Measurements from ENCODE around the gene RNASEH1. TPM values are rescaled to one million over a fixed set of nuclear protein-coding genes. Genes with fewer than 3 reads are reported as not detected.

The RNASEH1 gene, protein sequence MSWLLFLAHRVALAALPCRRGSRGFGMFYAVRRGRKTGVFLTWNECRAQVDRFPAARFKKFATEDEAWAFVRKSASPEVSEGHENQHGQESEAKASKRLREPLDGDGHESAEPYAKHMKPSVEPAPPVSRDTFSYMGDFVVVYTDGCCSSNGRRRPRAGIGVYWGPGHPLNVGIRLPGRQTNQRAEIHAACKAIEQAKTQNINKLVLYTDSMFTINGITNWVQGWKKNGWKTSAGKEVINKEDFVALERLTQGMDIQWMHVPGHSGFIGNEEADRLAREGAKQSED
- total RNA-seq (2014; rRNA removed; shearing (Covaris generic)), result 17.6 and 27.7 TPM in 2 replicates

DNA sequence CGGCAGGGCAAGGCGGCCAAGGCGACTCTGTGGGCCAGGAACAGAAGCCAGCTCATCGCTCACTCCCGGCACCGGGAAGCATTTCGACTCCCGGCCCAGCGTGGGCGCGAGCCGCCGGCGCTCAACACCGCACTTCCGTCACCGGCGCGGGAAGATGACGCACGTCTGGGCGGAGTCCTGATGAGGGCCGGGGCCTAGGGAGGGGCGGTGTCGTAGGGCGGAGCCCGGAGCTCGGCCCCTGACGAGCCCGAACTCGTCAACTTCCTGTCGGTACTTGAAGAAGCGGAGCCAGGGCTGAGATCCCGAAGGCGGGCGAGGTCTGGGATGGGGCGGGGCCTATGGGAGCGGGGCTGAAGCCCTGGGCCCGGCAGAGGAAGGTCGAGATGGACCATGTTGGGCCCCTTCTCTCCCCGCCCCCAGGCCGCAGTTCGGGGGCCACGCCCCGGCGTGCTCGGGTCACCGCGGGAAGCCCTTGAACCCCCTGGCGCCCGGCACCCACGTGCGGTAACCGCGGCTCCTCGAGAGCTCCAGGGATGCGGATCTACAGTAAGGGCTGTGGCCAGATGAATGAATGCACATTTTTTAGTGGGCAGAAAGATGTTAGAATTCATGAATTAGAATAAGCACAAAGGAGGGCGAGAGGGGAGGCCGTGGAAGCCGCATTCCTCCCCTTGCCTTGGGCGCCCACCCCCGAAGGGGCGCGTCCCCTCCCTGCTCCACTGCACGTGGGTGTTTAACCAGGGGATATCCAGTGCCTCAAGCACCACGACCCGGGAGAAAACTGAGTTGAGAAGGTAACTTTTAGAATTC, at the start of gene RNASEH1:
Gene RNASEH1, minus strand, starts transcription at position 129 of the 810 bp plus-strand sequence. Its CDS starts 73 bp downstream, at position 56.
- peak; percentile 96 for DNase-seq (ENCODE audit: low read depth)

DNA sequence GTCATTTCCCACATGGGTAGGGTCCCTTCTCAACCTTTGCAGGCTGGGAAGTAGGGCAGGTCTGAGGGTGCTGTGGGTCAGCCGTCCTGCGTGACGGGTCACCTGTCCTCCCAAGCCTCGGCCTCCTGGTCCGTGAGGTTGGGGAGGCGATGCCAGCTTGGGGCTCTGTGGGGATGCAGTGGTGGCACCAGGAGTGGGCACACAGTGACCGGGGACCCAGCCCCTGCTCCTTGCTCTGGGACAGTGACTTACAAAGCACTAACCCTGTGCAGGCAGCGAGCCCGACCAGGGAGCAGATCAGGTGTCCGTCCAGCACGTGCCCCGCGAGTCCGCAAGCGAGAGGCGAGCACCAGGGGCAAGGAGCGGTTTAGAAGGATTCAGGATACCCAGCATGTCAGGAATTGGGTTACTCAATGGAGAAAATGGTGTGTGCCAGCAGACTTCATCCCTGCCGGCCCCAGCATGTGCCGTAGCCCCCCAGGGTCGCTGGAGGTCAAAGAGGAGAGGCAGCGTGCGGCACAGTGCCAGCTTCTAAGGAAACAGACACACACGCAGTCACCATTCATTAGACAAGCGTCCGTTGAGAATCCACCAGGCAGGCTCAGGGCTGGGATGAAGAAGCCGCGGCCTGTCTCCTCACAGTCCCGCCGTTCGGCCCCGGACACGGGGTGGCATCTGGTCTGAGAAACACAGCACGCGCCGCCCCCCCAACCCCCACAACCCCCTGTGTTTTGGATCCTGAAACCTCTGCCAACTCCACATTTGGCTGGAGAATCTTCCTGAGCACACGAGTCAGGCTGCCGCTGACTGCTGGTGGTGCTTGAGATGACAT, 48.5 kb upstream of the RNASEH1 start:
- no peak for DNase-seq (ENCODE audit: low read depth)

DNA sequence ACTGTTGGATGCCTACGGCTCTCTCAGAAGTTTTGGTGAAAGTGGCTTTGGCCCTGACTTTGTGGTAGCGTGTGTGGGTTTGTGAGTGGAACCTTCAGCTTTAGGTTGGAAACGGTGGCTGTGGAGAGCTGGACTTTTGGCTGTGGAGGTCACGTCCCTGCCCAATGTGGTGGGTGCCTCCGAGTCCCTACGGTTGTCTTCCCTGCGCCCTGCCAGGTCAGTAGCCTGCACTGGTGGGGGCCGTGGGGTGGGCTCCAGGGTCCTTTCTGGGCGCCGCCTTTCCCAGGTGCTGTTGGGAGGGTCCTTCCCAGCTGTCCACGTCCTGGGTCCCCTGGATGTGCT, 47.9 kb upstream of the RNASEH1 start:
- no peak for DNase-seq (ENCODE audit: low read depth)

DNA sequence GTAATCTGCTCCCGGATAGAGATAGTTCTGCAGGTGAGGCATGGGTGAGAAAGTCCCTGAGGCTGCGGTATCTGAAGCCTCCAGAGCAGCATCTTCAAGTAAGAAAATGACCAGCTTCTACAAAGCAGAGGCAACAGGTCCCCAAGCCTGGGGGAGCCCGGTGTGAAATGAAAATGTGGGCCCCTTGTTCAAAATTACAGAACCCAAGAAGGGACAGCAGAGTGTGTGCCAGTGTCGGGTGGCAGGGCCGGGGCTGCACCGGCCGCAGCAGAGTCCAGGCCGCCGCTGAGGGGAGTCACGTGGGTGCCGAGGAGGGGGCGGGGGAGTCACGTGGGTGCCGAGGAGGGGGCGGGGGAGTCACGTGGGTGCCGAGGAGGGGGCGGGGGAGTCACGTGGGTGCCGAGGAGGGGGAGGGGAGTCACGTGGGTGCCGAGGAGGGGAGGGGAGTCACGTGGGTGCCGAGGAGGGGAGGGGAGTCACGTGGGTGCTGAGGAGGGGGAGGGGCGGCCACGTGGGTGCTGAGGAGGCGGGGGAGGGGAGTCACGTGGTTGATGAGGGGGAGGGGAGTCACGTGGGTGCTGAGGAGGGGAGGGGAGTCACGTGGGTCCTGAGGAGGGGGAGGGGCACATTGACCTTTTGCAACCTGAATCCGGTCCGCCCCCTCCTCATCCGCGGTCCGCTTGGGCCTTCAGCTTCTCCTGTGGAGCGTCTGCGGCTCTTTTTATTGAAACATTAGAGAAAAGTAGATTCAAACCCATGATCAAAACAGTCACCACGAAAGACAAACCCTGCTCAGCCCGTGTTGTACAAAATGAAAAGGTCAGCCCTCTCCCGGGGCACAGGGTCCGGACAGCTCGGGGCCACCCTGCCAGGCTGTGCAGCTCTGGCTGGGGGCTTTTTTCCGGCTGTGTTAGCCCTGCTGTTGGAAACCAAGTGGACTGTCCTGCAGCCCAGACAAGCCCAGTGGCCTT, 47.1 kb upstream of the RNASEH1 start:
- DNase-seq (ENCODE audit: low read depth), result peak; percentile 55

DNA sequence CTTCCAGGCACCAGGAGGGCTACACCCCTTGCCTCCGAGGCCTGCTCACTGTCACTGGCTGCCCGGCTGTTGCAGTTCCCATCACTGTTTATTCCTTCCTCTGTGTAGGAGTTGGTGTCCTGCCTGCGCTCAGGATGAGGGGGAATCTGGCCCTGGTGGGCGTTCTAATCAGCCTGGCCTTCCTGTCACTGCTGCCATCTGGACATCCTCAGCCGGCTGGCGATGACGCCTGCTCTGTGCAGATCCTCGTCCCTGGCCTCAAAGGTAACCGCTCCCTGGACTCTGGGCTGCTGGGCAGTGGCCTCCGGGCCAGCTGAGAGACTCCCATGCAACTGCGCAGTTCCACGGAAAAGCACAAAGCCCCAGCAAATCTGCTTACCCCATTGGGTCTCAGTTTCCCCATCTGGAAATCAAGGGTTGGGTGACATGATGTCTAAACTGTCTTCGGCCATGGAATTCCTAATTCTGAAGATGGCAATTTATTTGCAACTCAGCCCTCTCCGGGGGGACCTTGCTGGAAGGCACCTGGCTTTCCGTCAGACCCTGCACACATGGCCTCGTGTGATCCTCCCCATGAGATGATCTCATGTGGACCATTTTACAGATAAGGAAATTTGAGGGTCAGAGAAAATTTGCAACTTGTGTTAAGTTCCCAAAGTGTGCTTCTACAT, 46.2 kb upstream of the RNASEH1 start:
- DNase-seq (ENCODE audit: low read depth), result no peak

DNA sequence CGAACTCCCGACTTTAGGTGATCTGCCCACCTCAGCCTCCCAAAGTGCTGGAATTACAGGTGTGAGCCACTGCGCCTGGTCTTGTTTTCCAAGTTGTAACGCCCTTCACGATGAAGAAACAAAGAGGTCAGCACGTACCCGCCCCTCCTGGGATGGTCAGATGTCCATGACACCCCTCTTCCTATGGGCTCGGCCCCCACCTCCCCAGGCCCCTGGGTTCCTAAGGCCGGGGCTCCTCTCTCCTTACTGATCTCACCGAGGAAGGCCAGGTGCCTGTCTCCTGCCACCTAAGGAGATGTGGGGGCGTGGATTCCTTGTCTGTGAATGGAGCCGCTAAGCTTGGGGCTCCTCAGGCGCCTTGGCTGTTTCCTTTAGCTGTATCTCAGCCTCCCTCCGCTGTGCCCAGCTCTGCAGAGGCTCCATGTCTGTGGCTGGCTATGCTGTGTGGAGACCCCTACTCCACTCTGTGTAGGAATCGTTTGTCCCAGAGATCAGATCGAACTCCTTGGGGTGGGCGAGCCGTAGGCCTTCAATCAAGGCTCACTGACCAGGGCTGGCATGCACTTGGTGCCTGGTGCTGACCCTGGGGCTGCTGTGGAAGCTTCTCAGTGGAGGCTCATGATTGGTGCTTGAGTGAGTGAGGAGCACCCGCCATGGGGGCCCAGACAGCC, 45.5 kb upstream of the RNASEH1 start:
- no peak for DNase-seq (ENCODE audit: low read depth)

DNA sequence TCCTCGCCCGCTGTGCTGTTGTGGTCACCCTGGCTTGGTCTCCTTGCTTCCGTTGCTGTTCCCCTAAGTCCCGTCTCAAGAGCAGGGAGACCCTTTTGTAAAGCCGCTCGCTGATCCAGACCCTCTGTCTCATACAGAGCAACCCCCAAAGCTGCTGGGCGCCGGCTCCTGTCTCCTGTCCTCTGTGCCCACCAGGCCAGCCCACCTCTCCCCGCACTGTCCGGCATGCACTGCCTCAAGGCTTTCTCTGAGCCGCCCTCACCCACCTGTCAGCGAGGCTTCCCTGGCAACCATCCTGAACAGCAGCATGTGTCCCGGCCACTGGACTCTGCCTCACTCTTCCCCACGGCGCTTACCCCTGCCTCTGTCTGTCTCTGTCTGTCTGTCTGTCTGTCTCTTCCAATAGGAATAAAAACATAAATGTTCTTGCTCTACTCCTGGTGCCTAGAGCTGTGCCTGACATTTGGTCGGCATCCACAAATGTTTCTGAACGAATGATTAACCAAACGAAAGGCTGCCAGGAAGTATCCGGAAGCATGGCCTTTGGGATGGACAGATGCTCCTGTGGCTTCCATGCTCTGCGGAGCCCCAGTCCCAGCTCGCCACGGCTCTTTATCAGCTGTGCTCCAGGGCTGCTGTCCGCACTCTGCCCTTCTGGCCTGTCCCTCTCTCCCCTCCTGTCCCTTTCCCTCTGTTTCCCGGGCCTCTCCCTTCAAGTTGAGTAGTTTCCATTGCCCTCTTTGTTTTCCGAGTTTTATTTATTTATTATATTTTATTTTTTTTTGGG, 44.6 kb upstream of the RNASEH1 start:
- DNase-seq (ENCODE audit: low read depth), result no peak

DNA sequence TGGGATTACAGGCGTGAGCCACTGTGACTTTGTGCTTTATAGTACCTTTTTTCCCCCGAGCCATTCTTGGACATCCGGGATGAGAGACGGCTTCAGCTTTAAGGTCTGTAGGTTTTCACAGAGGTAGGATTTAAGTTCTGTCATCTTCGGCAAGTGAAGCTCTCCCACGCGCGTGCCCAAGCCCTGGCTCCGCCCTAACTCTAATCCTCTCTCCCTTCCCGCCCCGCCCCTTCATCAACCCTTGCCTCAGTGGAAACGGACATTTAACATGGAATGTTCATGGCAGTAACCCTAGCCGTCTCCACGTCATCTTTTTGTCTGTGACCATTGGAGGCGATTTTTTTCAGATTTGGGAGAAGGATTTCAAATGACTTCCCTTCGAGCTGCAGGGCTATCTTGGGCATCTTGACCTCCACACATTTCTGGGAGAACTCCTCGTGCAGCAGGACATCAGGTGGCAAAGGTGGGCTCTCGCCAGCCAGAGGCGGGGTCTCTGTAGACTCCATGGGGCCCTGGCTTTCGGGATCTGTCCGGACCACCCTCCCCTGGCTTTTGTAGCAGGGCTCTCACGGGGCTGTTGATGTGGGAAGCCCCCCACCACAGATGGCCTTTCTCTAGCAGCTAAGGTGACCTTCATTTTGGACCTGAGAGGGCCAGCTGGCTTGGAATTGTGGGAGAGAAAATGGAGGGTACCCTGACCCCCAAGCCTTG, 43.6 kb upstream of the RNASEH1 start:
- DNase-seq (ENCODE audit: low read depth), result no peak

DNA sequence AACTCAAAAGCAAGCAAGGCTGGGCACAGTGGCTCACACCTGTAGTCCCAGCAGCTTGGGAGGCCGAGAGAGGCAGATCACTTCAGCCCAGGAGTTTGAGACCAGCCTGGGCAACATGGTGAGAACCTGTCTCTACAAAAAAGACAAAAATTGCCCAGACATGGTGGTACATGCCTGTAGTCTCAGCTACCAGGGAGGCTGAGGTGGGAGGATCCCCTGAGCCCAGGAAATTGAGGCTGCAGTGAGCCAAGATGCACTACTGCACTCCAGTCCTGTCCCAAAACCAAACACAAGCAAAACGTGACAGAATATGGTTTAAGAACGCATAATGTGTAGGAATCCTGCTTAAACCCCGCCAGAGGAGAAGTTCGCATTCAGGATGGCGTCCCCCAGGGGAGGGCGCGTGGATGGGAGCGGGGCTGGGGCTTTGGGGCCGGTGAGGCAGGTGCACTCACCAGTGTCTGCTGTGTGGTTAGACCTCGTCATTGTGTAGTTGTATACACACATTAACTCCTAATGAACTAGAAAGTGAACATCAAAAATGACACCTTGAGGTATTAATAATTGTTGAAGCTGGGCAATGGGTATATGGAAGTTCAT, 42.2 kb upstream of the RNASEH1 start:
- DNase-seq (ENCODE audit: low read depth), result no peak

DNA sequence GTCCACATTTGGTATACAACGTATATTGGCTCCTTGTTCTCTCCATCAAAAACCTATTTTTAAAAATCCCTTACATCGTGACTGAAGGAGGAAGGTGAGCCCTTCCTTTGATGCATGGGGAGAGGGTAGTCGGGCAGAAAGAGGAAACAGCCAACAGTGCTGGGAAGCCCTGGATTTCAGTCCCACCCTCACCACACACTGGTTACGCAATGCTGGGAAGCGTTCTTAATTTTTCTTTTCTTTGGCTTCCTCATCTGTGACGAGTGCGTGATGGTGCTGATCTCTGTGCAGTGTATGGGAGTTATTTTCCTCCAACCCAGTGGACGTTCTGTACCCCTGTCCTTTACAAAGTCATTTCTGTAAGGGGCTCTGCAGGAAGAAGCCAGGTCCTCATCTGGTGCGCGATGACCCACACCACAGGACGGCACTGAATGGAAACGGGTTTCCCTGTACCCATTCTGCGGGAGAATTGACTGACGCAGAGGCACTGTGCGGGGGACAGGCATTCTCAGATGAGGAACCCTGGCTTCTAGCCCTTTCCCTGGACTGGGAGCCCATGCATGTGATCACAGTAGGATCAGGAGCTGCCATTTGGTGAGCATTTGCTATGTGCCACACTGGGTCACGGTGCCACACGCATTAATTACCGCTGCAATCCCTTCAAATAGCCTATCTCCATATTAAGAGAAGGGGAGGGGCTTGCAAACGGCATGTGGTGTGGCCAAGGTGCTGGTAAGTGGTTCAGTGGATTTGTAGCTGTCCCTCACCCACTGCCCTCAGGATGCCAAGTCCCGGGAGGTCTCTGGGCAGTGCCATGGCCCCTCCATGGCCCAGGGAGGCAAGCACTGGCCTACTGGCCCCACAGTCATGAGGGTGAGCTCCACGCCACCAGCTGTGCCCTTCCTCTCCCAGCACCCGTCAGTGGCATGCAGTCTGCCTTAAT, 41.0 kb upstream of the RNASEH1 start:
- DNase-seq (ENCODE audit: low read depth), result no peak

DNA sequence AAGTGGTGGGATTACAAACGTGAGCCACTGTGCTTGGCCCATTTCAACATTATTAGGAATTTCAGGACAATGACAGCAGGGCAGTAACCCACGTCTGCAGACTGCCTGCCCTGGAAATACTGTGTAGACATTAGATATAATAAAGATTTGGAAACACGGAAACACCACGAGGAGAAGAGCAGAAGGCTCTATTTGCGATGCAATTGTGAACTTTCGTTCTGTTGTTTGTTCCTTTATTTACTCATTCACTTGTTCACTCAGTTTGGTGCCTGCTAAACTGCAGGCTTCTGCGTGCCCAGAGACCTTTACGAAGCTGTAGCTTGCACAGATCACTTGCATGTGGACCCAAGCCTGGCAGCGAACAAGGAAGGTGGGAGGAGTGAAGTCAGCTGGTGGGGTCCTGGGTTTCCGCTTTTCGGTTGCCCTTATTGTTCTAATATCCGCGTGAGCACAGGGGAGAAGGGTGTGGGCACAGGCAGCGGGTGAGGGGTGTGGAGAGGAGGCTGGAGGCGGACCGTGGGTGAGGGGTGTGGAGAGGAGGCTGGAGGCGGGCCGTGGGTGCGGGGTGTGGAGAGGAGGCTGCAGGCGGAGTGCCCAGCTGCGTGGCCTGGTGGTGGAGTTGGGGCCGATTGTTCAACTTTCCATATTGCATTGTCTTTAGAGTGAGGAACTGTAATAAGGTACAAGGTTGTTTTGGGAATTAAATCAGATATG, 40.2 kb upstream of the RNASEH1 start:
- DNase-seq (ENCODE audit: low read depth), result no peak

DNA sequence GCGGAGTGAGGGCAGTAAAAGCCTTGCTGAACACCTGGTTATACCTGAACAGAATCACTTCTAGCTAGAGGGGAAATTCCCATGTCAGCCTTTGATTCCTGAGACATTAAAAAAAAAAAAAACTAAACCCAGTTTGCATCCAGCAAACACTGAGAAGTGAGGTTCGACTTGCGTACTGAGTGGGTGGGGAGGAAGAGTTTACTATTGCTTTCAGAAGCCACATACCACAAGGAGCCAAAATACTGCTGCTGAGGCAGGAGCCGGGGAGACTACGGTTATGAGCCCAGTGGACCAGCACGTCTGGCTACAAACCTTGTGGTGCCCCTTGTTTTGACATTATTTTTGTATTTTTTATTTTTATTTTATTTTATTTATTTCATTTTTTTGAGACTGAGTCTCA, 39.4 kb upstream of the RNASEH1 start:
- DNase-seq (ENCODE audit: low read depth), result no peak

DNA sequence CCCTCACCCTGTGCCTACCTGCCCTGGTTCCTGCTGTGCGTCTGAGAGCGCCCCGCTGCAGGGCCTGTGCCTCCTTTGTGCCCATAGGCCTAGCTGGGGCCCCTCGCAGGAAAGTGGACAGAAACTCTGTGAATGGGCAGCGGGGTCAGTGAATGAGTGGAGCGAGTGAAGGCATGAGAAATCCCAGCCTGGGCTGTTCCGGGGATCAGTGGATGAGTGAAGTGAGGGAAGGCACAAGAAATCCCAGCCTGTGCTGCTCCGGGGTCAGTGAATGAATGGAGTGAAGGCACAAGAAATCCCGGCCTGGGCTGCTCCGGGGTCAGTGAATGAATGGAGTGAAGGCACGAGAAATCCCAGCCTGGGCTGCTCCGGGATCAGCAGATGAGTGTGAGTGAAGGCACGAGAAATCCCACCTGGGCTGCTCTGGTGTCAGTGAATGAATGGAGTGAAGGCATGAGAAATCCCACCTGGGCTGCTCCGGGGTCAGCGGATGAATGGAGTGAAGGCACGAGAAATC, 38.8 kb upstream of the RNASEH1 start:
- no peak for DNase-seq (ENCODE audit: low read depth)

DNA sequence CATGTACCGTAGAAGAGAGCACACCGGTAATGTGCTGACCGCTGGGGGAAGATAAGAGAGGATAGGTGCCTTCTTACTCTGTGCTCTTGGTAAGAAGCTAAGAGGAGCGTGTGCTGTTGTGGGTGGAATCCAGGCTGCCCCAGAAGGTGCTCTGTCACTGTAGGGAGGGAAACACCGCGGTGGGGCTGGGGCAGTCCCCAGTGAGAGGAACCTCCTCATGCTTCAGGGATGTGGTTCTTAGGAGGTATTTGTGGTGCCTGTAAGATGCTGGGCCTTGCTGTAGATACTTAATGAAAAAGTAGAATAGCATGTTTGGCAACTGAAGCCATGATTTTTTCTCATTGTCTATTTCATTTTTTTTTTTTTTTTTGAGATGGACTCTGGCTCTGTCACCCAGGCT, 37.9 kb upstream of the RNASEH1 start:
- DNase-seq (ENCODE audit: low read depth), result no peak

DNA sequence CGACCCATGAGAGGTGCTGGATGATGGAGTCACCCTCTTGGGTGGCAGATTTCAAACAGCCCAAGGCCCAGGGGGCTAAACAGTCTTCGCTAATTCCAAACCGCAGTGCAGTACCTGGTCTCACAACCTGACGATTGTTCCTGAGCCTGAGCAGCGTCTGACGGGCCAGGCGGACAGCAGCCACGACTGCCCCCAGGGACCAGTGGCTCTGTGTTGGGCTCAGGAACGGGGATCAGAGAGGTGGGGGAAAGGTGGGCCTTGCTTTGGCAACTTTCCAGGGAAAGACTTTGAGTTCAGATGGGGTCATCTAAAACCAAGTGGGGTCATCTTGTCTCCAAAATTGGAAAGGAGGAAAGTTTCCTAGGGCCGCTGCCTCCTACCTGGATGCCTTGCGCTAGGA, 37.3 kb upstream of the RNASEH1 start:
- no peak for DNase-seq (ENCODE audit: low read depth)
